Stimulated activated CD8-positive, alpha-beta memory T cell treated with anti-CD3 and anti-CD28 coated beads, Interleukin-7, amount 100 ng/mL, for 24 hours (primary cell): ENCODE measurements around the gene MSI2.

Source experiments
- DNase-seq: peaks from one replicate; pipeline ENCODE4 v3.0.0-alpha.2; 2020; ENCODE audit warnings: low read depth

The MSI2 gene

DNA sequence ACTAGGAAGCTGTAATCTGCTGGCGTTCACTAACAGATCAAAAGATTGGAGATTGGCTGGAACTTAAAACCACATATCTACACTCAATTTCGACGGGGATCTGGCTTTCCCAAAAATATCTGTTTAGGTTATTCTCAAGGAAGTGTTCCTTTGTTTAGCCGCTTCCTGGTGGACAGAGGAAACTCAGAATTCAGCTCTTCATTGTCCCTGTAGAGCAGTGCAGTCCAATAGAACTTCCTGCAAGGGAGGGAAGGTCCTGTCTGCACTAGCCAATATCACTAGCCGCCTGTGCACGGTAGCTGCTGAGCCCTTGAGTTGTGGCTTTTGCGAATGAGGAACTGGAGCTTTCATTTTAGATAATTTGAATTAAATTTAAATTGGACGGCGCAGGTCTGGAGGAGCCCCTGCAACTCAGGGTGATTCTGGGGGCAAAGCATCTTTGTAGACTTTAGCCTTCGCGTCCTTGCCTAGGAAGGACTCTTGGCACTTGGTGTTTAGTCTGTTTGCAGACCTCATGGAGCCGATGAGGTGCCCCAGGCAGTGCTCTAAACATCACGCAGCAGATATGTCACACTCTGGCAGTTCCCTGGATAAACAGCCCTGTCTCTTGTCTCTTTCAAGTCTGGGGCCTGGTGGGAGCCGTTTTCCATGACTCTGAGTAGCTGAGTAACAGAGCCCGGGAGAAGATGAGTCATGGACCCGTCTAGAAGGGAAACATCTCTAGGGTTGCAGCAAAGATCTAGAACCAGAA lies 366.5 kb downstream of the MSI2 start:
- no peak for DNase-seq

DNA sequence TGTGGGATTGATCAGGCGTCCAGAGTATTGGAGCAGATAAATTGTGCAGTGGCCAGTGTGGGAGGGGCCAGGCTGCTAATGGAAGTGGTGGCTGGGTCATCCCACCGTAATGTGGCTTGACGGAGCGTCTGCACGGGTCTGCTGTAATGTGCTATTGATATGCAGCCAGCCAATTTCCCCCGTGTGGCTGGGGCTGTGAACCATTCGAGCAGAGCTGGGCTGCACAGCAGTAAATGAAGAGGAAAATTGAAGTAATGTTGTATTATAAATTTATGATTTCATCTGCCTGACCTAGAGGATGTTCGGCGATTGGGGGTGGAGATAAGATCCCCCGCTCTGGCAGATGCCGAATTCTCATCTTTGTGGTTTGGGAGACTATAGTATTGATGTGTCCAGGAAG lies 367.3 kb downstream of the MSI2 start:
- DNase-seq, result no peak

DNA sequence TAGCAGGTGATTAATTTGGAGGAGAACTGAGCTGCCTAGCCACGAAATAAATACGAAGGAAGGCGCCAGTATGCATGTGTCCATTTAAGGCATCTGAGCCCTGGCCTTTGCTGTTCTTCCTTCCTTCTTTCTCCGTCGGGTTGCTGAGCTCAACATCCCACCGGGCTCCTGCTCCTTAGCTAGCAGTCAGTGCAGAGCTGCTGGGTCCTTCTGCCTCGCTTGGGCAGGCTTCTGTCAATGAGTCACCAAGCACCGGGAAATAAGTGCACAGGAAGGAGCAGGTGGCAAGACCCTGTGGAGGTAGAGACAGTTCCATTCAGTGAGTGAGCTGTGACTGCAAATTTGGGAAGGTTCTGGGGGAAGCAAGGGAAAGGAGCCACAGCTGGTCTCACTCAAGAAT lies 368.1 kb downstream of the MSI2 start:
- DNase-seq, result no peak

GRCh38 chr17:57625511-57625910 lies 369.2 kb downstream of the MSI2 start:
- no peak for DNase-seq

- no peak for DNase-seq
Observed at GRCh38 chr17:57625957-57626356, 369.6 kb downstream of the MSI2 start.

DNA sequence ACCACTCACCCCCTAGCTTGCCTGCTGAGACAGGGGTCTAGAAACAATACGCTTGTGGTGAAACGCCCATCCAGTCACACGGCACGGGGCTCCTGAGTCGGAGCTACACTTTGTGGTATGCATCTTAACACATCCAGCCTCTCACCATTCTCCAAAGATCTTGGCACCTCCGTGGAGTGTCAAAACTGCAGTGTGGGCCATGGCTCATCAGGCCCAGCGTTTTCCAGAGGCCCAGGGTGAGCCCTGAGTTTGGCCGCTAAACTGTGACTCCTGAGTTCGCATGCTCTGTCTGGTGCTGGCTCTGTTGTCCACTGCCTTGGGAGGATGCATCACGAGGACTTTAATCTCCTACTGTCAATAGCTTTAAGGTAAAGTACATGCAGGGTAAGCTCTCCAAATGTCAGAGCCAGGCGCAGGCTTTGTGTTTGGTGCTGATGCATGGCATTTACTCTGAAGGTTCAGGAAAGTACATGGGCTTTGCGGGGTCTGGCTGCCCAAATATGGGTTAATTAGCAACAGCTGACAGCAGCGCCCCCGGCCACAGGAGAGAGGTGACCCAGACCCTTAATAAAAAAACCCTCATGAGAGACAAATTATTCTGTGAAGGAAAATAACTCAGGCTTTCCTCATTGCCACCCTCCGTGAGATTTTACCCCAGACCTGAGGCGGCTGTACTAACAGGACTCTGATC lies 370.3 kb downstream of the MSI2 start:
- no peak for DNase-seq

- DNase-seq, result no peak
Observed at GRCh38 chr17:57627591-57627990, 371.3 kb downstream of the MSI2 start.

DNA sequence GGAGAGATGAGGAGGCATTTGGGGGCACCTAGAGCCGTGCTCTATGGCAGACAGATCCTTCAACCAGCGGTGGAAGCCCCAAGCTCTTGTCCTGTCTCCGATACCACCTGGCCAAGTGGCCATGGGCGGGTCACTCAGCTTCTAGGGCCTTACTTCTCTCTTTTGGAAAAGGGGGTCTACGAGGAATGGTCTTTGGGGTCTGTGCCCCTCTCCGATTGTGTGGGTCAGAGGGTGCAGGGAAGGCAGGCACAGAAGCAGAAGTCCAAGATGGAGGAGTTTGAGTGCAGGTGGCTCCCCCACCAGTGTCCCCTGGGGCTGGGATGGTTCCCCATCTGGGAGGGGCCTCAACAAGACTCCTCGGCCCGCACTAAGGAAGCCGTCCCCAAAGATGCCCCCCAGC lies 372.1 kb downstream of the MSI2 start:
- no peak for DNase-seq

DNA sequence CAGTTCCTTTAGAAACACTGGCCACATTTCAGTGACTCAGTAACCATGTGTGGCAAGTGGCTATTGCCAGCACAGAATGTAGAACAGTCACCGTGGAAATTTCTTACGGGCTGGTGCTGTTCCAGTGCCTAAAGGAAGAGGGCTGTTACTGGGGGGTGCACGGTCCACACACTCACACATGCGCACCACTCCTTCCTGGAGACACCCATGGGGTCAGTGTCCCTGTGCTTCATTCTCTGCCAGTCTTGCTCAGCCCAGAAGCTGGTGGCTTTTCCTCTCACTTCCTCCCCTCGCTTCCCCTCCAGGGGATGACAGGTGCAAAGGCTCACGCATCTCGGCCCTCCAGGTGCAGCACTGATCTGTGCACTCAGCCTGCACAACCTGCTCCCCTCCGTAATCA lies 373.1 kb downstream of the MSI2 start:
- DNase-seq, result no peak

DNA sequence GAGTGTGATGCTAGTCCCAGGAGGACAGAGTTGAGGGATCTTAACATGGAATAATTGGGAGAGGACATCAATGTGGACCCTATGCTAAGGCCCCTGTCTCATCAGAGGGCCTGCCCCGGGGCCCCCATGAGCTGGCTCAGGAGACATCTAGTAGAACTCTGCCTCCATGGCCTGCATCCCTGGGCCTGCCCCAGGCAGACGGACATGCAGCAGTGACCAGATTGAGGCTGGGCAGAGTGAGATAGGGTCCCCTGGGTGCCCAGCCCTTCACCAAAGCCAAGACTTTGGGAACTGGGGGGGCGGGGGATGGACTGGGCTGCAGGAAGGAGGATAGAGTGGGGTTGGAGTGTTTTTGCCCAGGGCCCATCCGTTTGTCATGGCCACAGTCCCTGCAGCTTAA lies 373.6 kb downstream of the MSI2 start:
- no peak for DNase-seq

GRCh38 chr17:57630736-57631135 lies 374.4 kb downstream of the MSI2 start:
- DNase-seq, result no peak

- DNase-seq, result no peak
Observed at GRCh38 chr17:57631871-57632270, 375.5 kb downstream of the MSI2 start.

GRCh38 chr17:57632294-57632693 lies 376.0 kb downstream of the MSI2 start:
- DNase-seq, result no peak

DNA sequence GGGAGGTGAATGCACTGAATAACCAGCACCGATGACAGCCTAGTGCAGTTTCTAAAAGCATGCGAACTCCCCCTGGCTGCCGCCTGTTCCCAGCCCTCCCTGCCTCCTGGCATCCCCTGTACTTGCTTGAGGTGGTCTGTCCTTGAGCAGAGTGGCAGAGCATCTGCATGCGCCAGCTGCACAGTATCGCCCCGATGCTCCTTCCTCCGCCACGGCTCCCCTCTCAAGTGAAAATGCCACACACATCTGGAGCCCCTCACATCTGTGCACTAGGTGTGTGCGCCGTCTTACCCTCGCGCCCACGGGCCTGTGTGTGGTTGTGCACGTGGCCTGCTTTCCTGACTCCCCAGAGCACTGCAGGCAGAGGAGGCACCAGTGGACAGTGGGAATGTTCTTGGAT lies 376.9 kb downstream of the MSI2 start:
- DNase-seq, result no peak

DNA sequence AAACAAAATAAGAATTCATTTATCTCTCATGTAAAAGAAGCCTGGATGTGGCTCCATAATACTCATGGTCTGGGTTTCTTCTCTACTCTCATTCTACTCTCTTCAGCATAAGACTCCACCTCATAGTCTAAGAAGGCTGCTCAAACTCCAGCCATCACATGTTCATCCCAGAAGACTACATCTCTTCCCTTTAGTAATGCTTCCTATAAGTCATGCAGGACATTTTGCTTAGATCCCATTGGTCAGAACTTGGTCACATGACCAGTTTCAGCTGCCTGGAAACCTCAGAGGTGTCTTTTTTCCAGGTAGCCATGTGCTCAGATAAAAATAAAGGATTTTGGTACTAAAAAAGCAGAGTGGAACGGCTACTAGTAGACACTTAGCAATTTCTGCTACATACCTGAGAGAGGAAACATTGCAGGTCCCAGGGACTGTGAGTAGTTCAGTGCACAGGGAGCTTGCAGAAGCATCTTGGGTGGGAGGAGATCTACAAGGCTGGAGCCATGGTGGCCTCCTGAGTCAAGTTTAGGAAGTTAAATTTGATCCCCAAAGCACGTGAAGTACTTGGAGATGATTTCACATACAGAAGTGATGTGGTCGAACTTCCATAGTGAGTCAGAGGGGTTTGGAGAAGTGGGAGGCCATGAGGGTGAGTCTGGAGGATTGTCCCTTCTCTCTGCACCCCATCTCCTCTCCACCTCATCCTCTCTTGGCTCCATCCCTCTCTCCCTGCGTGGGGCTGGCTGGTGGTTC lies 378.6 kb downstream of the MSI2 start:
- no peak for DNase-seq

DNA sequence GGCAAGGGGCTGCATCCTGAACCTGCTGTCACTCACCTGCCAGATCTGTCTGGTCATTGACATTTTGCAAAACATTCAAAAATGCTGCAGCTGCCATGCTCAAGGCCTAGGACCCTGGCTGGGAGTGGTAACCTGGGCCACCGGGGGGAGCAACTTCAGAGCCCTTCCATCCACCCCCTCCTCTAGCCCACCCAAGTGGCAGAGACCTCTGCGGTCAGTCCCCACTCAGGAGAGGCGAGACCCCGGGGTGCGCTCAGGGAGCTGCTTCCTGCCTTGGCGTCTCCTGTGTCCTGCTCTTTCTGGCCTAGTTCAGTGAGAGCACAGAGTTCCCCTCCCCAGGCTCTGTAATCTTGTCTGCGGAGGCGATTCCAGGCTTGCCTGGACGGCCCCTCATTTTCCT lies 380.0 kb downstream of the MSI2 start:
- no peak for DNase-seq

GRCh38 chr17:57636985-57637665 lies 380.8 kb downstream of the MSI2 start:
- DNase-seq, result no peak

GRCh38 chr17:57637666-57638010 lies 381.3 kb downstream of the MSI2 start:
- no peak for DNase-seq

- DNase-seq, result no peak
Observed at GRCh38 chr17:57638284-57638683, 382.0 kb downstream of the MSI2 start.

DNA sequence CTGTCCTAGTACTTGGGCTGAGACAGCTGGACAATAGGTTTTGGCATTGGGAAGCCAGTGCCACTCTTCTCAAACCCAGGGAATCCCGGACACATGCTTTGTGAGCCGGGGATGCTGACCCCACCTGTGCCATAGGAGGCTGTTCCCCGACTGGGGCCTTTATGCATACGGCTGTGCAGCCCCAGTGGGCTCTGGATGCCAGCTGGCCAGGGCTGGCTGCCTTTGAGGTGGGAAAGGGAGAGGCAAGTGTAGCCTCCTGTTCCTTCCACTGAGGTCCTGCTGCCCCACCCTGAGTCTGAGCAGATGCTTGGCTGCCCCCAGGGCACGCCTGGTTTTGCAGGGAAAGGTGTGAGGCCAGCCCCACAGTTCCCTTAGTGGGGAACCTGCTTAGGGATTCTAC lies 383.1 kb downstream of the MSI2 start:
- no peak for DNase-seq

- DNase-seq, result no peak
Observed at GRCh38 chr17:57640079-57640478, 383.8 kb downstream of the MSI2 start.

GRCh38 chr17:57641761-57642160 lies 385.4 kb downstream of the MSI2 start:
- DNase-seq, result no peak

DNA sequence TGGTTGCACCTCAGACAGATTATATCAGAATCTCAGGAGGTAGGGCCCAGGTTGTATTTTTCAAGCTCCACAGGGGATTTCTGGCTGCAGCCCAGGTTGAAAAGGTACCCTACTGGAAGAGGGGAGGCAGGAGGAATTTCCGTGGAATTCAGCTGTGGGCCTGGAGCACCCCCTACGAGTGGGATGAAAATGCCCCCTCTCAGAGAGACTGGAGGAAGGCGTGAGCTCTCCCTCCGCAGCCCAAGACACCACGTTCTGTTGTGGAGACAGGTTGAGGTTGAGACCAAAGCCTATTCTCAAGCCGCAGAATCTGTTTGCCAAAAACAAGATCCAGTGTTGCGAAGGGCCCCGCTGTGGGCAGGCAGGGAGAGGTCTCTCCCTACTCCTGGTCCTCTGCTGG lies 386.7 kb downstream of the MSI2 start:
- DNase-seq, result no peak
